Vagina (tissue), 2 donors: ENCODE data around the gene DHCR7. TPM values are rescaled to one million over a fixed set of nuclear protein-coding genes. Genes with fewer than 3 reads are reported as not detected.

ENCODE experiments used
- DNase-seq, 2 donors: peaks; one replicate each; pipeline ENCODE4 v3.0.0-alpha.2; 2017; ENCODE audit errors: extremely low spot score in 2 of 2
- H3K27ac ChIP-seq: fragments of 200-600 bp; sonication (generic); one replicate; pipeline ENCODE4 v1.5.1; 2019
- H3K27me3 ChIP-seq: fragments of 200-600 bp; sonication (generic); one replicate; pipeline ENCODE4 v1.5.1; 2019
- H3K36me3 ChIP-seq, 2 donors: fragments of 200-600 bp; sonication (generic); one replicate each; pipeline ENCODE4 v1.5.1; 2017 to 2019
- H3K4me1 ChIP-seq: fragments of 200-600 bp; sonication (generic); one replicate; pipeline ENCODE4 v1.5.1; 2019
- H3K4me3 ChIP-seq, 2 donors: fragments of 200-600 bp; sonication (generic); 1 replicate in 1 of 2; 2 replicates in 1 of 2; pipeline ENCODE4 v1.5.1; 2016 to 2019
- H3K9me3 ChIP-seq: fragments of 200-600 bp; sonication (generic); one replicate; pipeline ENCODE4 v1.5.1; 2019
- POLR2A ChIP-seq, 2 donors: fragments of 450-650 bp; IDR thresholded peaks; one replicate each; pipeline ENCODE4 v1.6.1; 2017; ENCODE audit warnings: antibody characterized with exemption in 2 of 2, mild to moderate bottlenecking in 2 of 2, moderate library complexity in 2 of 2
- POLR2AphosphoS5 ChIP-seq, 2 donors: sonication (generic); formaldehyde crosslinking; IDR thresholded peaks; one replicate each; pipeline ENCODE4 v1.9.0; 2017; ENCODE audit warnings: antibody characterized with exemption in 2 of 2, mild to moderate bottlenecking in 2 of 2, low read depth in 1 of 2; ENCODE audit not compliant: insufficient read depth in 1 of 2
- intact Hi-C: fragments of 100-400 bp; cut with DNase I; formaldehyde crosslinking; loops from one replicate; pipeline ENCODE4 v1.15.1; 2023
- total RNA-seq: library from RNA; depleted of rRNA; stranded (reverse); fragments of >200 nt; gene quantifications from one replicate; pipeline ENCODE4 v1.2.3, GENCODE V29; 2016
- TF ChIP-seq, protein P1 (sequence below), 3 experiments: fragments of 450-650 bp in 2 of 3; fragments of 200-600 bp in 1 of 3; sonication (generic) in 1 of 3; IDR thresholded peaks; one replicate each; pipeline ENCODE4 v1.5.1; 2017 to 2019; ENCODE audit warnings: antibody characterized with exemption in 3 of 3, mild to moderate bottlenecking in 2 of 3, moderate library complexity in 2 of 3

DHCR7 gene
- total RNA-seq, 1 donor from 2014 or later, result 26.8 TPM

GRCh38 chr11:71408826-71409225 lies 39.4 kb downstream of the DHCR7 start:
- no peaks in the 10 kb centered on the region for H3K27me3 ChIP-seq
- no peaks in the 10 kb centered on the region for H3K9me3 ChIP-seq
- intact Hi-C loops, result no loop called here
- H3K4me1 ChIP-seq, result no peaks in the 10 kb centered on the region
- TF ChIP-seq, protein P1, sequence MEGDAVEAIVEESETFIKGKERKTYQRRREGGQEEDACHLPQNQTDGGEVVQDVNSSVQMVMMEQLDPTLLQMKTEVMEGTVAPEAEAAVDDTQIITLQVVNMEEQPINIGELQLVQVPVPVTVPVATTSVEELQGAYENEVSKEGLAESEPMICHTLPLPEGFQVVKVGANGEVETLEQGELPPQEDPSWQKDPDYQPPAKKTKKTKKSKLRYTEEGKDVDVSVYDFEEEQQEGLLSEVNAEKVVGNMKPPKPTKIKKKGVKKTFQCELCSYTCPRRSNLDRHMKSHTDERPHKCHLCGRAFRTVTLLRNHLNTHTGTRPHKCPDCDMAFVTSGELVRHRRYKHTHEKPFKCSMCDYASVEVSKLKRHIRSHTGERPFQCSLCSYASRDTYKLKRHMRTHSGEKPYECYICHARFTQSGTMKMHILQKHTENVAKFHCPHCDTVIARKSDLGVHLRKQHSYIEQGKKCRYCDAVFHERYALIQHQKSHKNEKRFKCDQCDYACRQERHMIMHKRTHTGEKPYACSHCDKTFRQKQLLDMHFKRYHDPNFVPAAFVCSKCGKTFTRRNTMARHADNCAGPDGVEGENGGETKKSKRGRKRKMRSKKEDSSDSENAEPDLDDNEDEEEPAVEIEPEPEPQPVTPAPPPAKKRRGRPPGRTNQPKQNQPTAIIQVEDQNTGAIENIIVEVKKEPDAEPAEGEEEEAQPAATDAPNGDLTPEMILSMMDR (IDR thresholded peaks at IDR 0.05), result no peak
- TF ChIP-seq POLR2A (IDR thresholded peaks at IDR 0.05) (no peak), POLR2AphosphoS5 (IDR thresholded peaks at IDR 0.05; ENCODE audit: insufficient read depth in 1 of 2, low read depth in 1 of 2) (no peak)
- no peak overlapping the region for H3K4me3 ChIP-seq
- DNase-seq, result no peak
- no peaks in the 10 kb centered on the region for H3K36me3 ChIP-seq
- no peak overlapping the region for H3K27ac ChIP-seq

DNA sequence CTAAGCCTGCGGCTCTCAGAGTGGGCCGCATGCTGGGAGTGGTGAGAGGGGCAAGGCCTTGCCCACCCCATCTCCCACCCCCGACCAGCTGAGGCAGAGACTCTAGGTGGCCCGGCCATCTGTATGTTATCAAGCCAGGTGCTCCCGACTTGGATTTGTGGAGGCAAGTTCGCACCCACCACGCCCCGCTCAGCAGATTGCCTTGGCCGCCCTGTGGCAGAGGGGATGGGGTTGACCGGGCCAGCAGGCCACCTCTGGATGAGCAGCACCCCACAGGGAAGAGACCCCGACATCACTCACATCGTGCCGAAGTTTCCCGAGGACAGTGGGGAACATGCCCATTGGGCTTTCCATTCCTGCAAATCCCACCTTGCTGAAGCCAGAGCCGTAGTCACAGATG lies 40.8 kb downstream of the DHCR7 start:
- Histone ChIP-seq H3K27ac (no peak overlapping the region), H3K36me3 (no peaks in the 10 kb centered on the region), H3K27me3 (no peaks in the 10 kb centered on the region), H3K4me3 (no peak overlapping the region), H3K4me1 (no peaks in the 10 kb centered on the region), H3K9me3 (no peaks in the 10 kb centered on the region)
- TF ChIP-seq POLR2AphosphoS5 (IDR thresholded peaks at IDR 0.05; ENCODE audit: insufficient read depth in 1 of 2, low read depth in 1 of 2) (no peak), POLR2A (IDR thresholded peaks at IDR 0.05) (no peak)
- TF ChIP-seq, protein P1 (IDR thresholded peaks at IDR 0.05), result no peak
- intact Hi-C loops, result no loop called here
- no peak for DNase-seq

GRCh38 chr11:71406681-71407080 lies 41.5 kb downstream of the DHCR7 start:
- Histone ChIP-seq H3K27me3 (no peaks in the 10 kb centered on the region), H3K4me3 (no peak overlapping the region), H3K4me1 (no peaks in the 10 kb centered on the region), H3K36me3 (no peaks in the 10 kb centered on the region), H3K27ac (no peak overlapping the region), H3K9me3 (no peaks in the 10 kb centered on the region)
- intact Hi-C loops, result no loop called here
- TF ChIP-seq, protein P1 (IDR thresholded peaks at IDR 0.05), result no peak
- TF ChIP-seq POLR2A (IDR thresholded peaks at IDR 0.05), result no peak
- no peak for TF ChIP-seq POLR2AphosphoS5 (IDR thresholded peaks at IDR 0.05; ENCODE audit: insufficient read depth in 1 of 2, low read depth in 1 of 2)
- no peak for DNase-seq

GRCh38 chr11:71404209-71404608 lies 44.0 kb downstream of the DHCR7 start:
- H3K27me3 ChIP-seq, result no peaks in the 10 kb centered on the region

DNA sequence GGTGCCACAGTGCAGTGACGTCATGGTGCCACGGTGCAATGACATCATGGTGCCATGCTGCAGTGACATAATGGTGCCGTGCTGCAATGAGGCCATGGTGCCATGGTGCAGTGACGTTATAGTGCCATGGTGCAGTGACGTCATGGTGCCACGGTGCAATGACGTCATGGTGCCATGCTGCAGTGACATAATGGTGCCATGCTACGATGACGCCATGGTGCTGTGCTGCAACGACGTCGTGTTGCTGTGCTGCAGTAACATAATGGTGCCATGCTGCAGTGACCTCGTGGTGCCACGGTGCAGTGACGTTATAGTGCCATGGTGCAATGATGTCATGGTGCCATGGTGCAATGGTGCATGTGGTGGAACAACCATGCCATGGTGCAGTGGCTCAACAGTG lies 45.3 kb downstream of the DHCR7 start:
- Histone ChIP-seq H3K36me3 (no peaks in the 10 kb centered on the region), H3K27me3 (no peaks in the 10 kb centered on the region), H3K4me1 (no peaks in the 10 kb centered on the region), H3K27ac (no peak overlapping the region), H3K4me3 (no peak overlapping the region), H3K9me3 (no peaks in the 10 kb centered on the region)
- intact Hi-C loops, result no loop called here
- no peak for DNase-seq
- no peak for TF ChIP-seq POLR2A (IDR thresholded peaks at IDR 0.05)
- TF ChIP-seq, protein P1 (IDR thresholded peaks at IDR 0.05), result no peak
- no peak for TF ChIP-seq POLR2AphosphoS5 (IDR thresholded peaks at IDR 0.05; ENCODE audit: insufficient read depth in 1 of 2, low read depth in 1 of 2)

More at GRCh38 chr11:71404209-71404608, 44.0 kb downstream of the DHCR7 start:
- no peak for DNase-seq
- H3K27ac ChIP-seq, result no peak overlapping the region
- intact Hi-C loops, result no loop called here
- H3K36me3 ChIP-seq, result no peaks in the 10 kb centered on the region
- TF ChIP-seq POLR2A (IDR thresholded peaks at IDR 0.05) (no peak), POLR2AphosphoS5 (IDR thresholded peaks at IDR 0.05; ENCODE audit: insufficient read depth in 1 of 2, low read depth in 1 of 2) (no peak)
- TF ChIP-seq, protein P1 (IDR thresholded peaks at IDR 0.05), result no peak
- no peak overlapping the region for H3K4me3 ChIP-seq
- H3K9me3 ChIP-seq, result no peaks in the 10 kb centered on the region
- H3K4me1 ChIP-seq, result no peaks in the 10 kb centered on the region
